ENCODE data around the gene ADGRV1.

ADGRV1 gene

GRCh38 chr5:90550963-90551362, 7.6 kb upstream of the ADGRV1 start:
- TF ChIP-seq CTCF (IDR thresholded peaks at IDR 0.05; ENCODE audit: low read depth, low read length) = no peak
- DNase-seq (ENCODE audit: extremely low read depth, low read depth) = no peak

GRCh38 chr5:90551376-90551775, 7.2 kb upstream of the ADGRV1 start:
- DNase-seq (ENCODE audit: extremely low read depth, low read depth) = no peak
- no peak for TF ChIP-seq CTCF (IDR thresholded peaks at IDR 0.05; ENCODE audit: low read depth, low read length)

GRCh38 chr5:90553711-90554110, 4.9 kb upstream of the ADGRV1 start:
- DNase-seq (ENCODE audit: extremely low read depth, low read depth) = no peak
- TF ChIP-seq CTCF (IDR thresholded peaks at IDR 0.05; ENCODE audit: low read depth, low read length) = no peak

GRCh38 chr5:90554358-90555006, 4.1 kb upstream of the ADGRV1 start:
- DNase-seq (ENCODE audit: extremely low read depth, low read depth) = no peak
- TF ChIP-seq CTCF (IDR thresholded peaks at IDR 0.05; ENCODE audit: low read depth, low read length) = no peak

- DNase-seq (ENCODE audit: extremely low read depth, low read depth) = no peak
- TF ChIP-seq CTCF (IDR thresholded peaks at IDR 0.05; ENCODE audit: low read depth, low read length) = no peak
These were observed 2.9 kb upstream of the ADGRV1 start for GRCh38 chr5:90555666-90556065.

GRCh38 chr5:90557391-90557790, 1.2 kb upstream of the ADGRV1 start:
- no peak for DNase-seq (ENCODE audit: extremely low read depth, low read depth)
- TF ChIP-seq CTCF (IDR thresholded peaks at IDR 0.05; ENCODE audit: low read depth, low read length) = no peak

- no peak for DNase-seq (ENCODE audit: extremely low read depth, low read depth)
These were observed 726 bp upstream of the ADGRV1 start for GRCh38 chr5:90557871-90558270.

More at GRCh38 chr5:90557871-90558270, 726 bp upstream of the ADGRV1 start:
- TF ChIP-seq CTCF (IDR thresholded peaks at IDR 0.05; ENCODE audit: low read depth, low read length) = no peak

Data from AG09319 (cell line).